OCI-LY3 (cell line): ENCODE measurements around the gene TCF12.

Experiments used
- H2AFZ ChIP-seq: fragments of 200-600, 300-600 bp; shearing (Covaris generic); 2 replicates; pipeline ENCODE4 v1.6.0; 2014; ENCODE audit warnings: antibody characterized with exemption, low read depth, low read length
- H3K27ac ChIP-seq: fragments of 200-600, 300-600 bp; sonication (generic); 2 replicates; pipeline ENCODE4 v1.5.1; 2014; ENCODE audit warnings: mild to moderate bottlenecking, low read length, moderate library complexity, mixed read lengths
- H3K27me3 ChIP-seq: fragments of 200-600, 300-600 bp; sonication (generic); 2 replicates; pipeline ENCODE4 v1.6.1; 2014; ENCODE audit warnings: low read depth, low read length, mixed read lengths
- H3K36me3 ChIP-seq: fragments of 200-600, 300-600 bp; sonication (generic); replicated peaks from 2 replicates; pipeline ENCODE3; 2014; ENCODE audit warnings: low read depth, low read length, mixed read lengths
- H3K4me1 ChIP-seq: fragments of 300-600, 200-600 bp; sonication (generic); 2 replicates; pipeline ENCODE4 v1.6.1; 2014; ENCODE audit warnings: low read length, mixed read lengths
- H3K4me2 ChIP-seq: fragments of 200-600, 300-600 bp; sonication (generic); 2 replicates; pipeline ENCODE4 v1.6.1; 2014; ENCODE audit warnings: low read length, mixed read lengths
- H3K4me3 ChIP-seq: fragments of 300-600, 200-600 bp; sonication (generic); 2 replicates; pipeline ENCODE4 v1.5.1; 2014; ENCODE audit warnings: antibody characterized with exemption, mild to moderate bottlenecking, low read length, moderate library complexity
- H3K79me2 ChIP-seq: fragments of 300-600, 200-600 bp; shearing (Covaris generic); 2 replicates; pipeline ENCODE4 v1.6.1; 2014; ENCODE audit warnings: mild to moderate bottlenecking, low read length, mixed read lengths
- H3K9ac ChIP-seq: fragments of 300-600, 200-600 bp; shearing (Covaris generic); 2 replicates; pipeline ENCODE4 v1.6.0; 2014; ENCODE audit warnings: mild to moderate bottlenecking, low read length, moderate library complexity
- H3K9me3 ChIP-seq: fragments of 200-600, 300-600 bp; shearing (Covaris generic); 2 replicates; pipeline ENCODE4 v1.6.1; 2014; ENCODE audit warnings: low read length, mixed read lengths; ENCODE audit not compliant: insufficient read depth
- H4K20me1 ChIP-seq: fragments of 200-600, 300-600 bp; sonication (generic); 2 replicates; pipeline ENCODE4 v1.6.1; 2016; ENCODE audit warnings: low read length, mixed read lengths; ENCODE audit not compliant: insufficient read depth
- EZH2phosphoT487 ChIP-seq: fragments of 200-600 bp; shearing (Covaris generic); IDR thresholded peaks from 2 replicates; pipeline ENCODE4 v1.6.1; 2018; ENCODE audit warnings: antibody characterized with exemption, mixed run types, low read depth
- TF ChIP-seq, protein P1 (sequence below): fragments of 200-600, 300-600 bp; sonication (generic); IDR thresholded peaks from 2 replicates; pipeline ENCODE4 v1.5.1; 2014; ENCODE audit warnings: antibody characterized with exemption, low read length, low read depth

The TCF12 gene

DNA sequence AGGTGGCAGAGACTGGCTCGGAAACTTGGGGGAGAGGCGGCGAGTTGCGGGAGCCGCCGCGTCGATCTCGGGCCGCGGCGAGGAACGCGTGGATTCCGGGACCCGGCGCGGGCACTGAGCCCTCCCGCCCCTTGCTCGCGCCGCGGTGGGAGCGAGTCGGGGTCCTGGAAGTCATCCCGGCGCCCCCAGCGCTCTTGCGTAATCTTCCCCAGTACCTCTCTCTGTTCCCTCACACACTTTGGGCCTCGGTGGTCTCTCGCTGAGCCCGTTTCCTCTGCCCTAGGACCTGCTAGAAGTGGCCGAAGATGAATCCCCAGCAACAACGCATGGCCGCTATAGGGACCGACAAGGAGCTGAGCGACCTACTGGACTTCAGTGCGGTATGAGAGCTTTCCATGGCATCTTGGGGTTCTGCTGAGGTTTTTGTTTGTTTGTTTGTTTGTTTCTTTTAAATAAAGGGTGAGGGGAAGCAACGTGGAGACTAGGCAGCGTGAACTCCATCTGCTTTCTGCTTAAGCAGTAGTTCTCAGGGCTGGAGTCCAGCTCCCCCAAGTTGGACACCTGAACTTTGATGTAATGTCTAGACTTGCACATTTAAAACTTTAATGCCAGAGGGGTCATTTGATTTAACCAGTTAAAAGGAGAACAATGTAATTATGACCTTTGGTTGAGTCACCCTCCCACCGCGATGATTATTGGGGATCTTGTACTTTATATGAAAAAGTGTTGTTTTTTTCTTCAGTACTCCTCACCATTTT is 1.3 kb downstream of the TCF12 start:
- TF ChIP-seq EZH2phosphoT487 = no peak
- TF ChIP-seq, protein P1, sequence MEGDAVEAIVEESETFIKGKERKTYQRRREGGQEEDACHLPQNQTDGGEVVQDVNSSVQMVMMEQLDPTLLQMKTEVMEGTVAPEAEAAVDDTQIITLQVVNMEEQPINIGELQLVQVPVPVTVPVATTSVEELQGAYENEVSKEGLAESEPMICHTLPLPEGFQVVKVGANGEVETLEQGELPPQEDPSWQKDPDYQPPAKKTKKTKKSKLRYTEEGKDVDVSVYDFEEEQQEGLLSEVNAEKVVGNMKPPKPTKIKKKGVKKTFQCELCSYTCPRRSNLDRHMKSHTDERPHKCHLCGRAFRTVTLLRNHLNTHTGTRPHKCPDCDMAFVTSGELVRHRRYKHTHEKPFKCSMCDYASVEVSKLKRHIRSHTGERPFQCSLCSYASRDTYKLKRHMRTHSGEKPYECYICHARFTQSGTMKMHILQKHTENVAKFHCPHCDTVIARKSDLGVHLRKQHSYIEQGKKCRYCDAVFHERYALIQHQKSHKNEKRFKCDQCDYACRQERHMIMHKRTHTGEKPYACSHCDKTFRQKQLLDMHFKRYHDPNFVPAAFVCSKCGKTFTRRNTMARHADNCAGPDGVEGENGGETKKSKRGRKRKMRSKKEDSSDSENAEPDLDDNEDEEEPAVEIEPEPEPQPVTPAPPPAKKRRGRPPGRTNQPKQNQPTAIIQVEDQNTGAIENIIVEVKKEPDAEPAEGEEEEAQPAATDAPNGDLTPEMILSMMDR = no peak
- Histone ChIP-seq H3K4me1 (peaks cover 16% of the 10 kb centered on the region), H3K36me3 (peaks cover 15% of the 10 kb centered on the region), H3K27me3 (no peaks in the 10 kb centered on the region), H3K27ac (peak overlapping the region; percentile 69), H3K4me3 (peak overlapping the region; percentile 97), H3K9me3 (no peaks in the 10 kb centered on the region), H3K4me2 (peak overlapping the region; percentile 94), H2AFZ (0 out of 2 replicates have a peak overlapping the region, but pooled peaks have one; percentile 63), H4K20me1 (no peaks in the 10 kb centered on the region), H3K9ac (peak overlapping the region; percentile 94), H3K79me2 (peaks cover 31% of the 10 kb centered on the region)

DNA sequence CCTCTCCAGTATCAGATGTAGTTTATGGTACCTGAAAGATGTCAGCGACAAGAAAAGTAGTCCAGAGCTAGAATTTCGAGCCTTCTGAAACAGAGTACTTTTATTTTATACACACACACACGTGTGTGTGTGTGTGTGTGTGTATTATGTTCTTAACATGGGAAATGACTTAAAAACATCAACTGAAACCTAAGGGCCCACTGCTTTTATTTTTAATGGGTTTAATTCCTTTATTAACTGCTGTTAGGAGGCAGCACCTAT is 1.9 kb downstream of the TCF12 start:
- peaks cover 15% of the 10 kb centered on the region for H3K36me3 ChIP-seq
- no peak overlapping the region for H2AFZ ChIP-seq
- no peaks in the 10 kb centered on the region for H3K9me3 ChIP-seq
- H3K27ac ChIP-seq = no peak overlapping the region
- TF ChIP-seq, protein P1 = no peak
- TF ChIP-seq EZH2phosphoT487 = no peak
- peak overlapping the region; percentile 94 for H3K4me2 ChIP-seq
- peaks cover 31% of the 10 kb centered on the region for H3K79me2 ChIP-seq
- H4K20me1 ChIP-seq = no peaks in the 10 kb centered on the region
- H3K4me3 ChIP-seq = peak overlapping the region; percentile 97
- peaks cover 16% of the 10 kb centered on the region for H3K4me1 ChIP-seq
- H3K9ac ChIP-seq = peak overlapping the region; percentile 94
- H3K27me3 ChIP-seq = no peaks in the 10 kb centered on the region

DNA sequence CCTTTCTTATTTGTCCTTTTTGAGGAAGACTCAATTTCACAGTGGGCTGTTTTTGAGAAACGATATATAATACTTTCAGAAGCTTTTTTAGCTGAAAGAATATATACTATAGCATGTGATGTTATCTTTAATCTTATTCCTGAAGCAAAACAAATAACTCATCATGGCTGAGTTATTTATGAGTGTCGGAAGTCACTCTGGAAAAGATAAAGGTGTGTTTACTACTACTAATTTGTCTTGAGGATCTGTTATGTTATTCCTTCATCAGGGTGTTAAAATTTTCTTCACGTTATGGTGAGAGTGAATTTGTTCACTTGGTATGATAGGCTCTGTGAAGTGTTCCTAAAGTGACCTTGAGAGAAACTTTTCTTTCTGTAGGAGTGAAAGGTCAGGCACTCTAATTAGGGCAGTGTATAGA is 4.7 kb downstream of the TCF12 start:
- no peak overlapping the region for H3K9ac ChIP-seq
- no peaks in the 10 kb centered on the region for H3K27me3 ChIP-seq
- no peak overlapping the region for H3K27ac ChIP-seq
- H3K9me3 ChIP-seq = no peaks in the 10 kb centered on the region
- H3K79me2 ChIP-seq = peaks cover 39% of the 10 kb centered on the region
- H3K36me3 ChIP-seq = peaks cover 28% of the 10 kb centered on the region
- H3K4me1 ChIP-seq = peaks cover 23% of the 10 kb centered on the region
- H3K4me2 ChIP-seq = no peak overlapping the region
- TF ChIP-seq, protein P1 = no peak
- TF ChIP-seq EZH2phosphoT487 = no peak
- H4K20me1 ChIP-seq = peaks cover 18% of the 10 kb centered on the region
- no peak overlapping the region for H3K4me3 ChIP-seq
- H2AFZ ChIP-seq = no peak overlapping the region

DNA sequence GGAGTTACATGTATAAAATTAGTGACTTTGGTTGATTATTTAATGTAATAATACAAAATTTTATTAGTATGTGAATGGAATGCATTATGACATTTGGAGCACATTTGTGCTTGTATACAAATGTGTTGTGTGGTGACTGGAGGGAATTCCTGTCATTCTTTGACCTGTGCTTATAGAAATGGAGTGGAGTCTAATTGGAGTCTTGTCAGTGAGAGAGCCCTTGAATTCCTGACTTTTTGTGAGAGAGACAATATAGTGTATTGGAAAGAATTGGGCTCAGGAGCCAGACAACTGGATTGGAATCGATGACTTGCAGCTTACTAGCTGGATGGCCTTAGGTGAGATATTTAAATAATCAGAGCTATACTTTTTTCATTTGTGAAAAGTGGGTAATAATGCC is 9.4 kb downstream of the TCF12 start:
- Histone ChIP-seq H3K9me3 (no peaks in the 10 kb centered on the region), H2AFZ (no peak overlapping the region), H3K4me3 (no peak overlapping the region), H3K9ac (no peak overlapping the region), H3K36me3 (peaks cover 36% of the 10 kb centered on the region), H4K20me1 (peaks cover 33% of the 10 kb centered on the region), H3K27ac (no peak overlapping the region), H3K4me1 (peaks cover 13% of the 10 kb centered on the region), H3K4me2 (no peak overlapping the region), H3K79me2 (peaks cover 37% of the 10 kb centered on the region), H3K27me3 (no peaks in the 10 kb centered on the region)
- TF ChIP-seq EZH2phosphoT487 = no peak
- TF ChIP-seq, protein P1 = no peak
